GM23248 (cell line): ENCODE results near the gene ANGEL1. TPM values are rescaled to one million over a fixed set of nuclear protein-coding genes. Genes with fewer than 3 reads are reported as not detected.

ENCODE experiments used
- DNase-seq: peaks from one replicate; pipeline ENCODE4 v3.0.0-alpha.2; 2015
- H2AFZ ChIP-seq: fragments of 200-600 bp; sonication (generic); 2 replicates; pipeline ENCODE4 v1.6.1; 2016; ENCODE audit warnings: antibody characterized with exemption
- H3F3A ChIP-seq: fragments of 200-600 bp; sonication (generic); 2 replicates; pipeline ENCODE4 v1.6.1; 2016; ENCODE audit warnings: mild to moderate bottlenecking, antibody characterized with exemption, mixed run types; ENCODE audit not compliant: insufficient read depth
- H3K27ac ChIP-seq: fragments of 200-600 bp; sonication (generic); 2 replicates; pipeline ENCODE4 v1.5.1; 2016; ENCODE audit warnings: mild to moderate bottlenecking
- H3K27me3 ChIP-seq: fragments of 200-600 bp; sonication (generic); replicated peaks from 2 replicates; pipeline ENCODE4 v1.6.1; 2016; ENCODE audit warnings: mild to moderate bottlenecking; ENCODE audit not compliant: insufficient read depth
- H3K36me3 ChIP-seq: fragments of 200-600 bp; sonication (generic); 2 replicates; pipeline ENCODE4 v1.6.1; 2016; ENCODE audit warnings: low read depth, mild to moderate bottlenecking
- H3K4me1 ChIP-seq: fragments of 200-600 bp; sonication (generic); 2 replicates; pipeline ENCODE4 v1.6.1; 2016; ENCODE audit warnings: mild to moderate bottlenecking; ENCODE audit not compliant: insufficient read depth
- H3K4me2 ChIP-seq: fragments of 200-600 bp; sonication (generic); one replicate; pipeline ENCODE4 v1.6.1; 2016; ENCODE audit warnings: mild to moderate bottlenecking; ENCODE audit not compliant: unreplicated experiment
- H3K4me3 ChIP-seq: fragments of 200-600 bp; sonication (generic); 2 replicates; pipeline ENCODE4 v1.5.1; 2016; ENCODE audit warnings: mild to moderate bottlenecking
- H3K79me2 ChIP-seq: fragments of 200-600 bp; sonication (generic); 2 replicates; pipeline ENCODE4 v1.6.1; 2016; ENCODE audit warnings: mild to moderate bottlenecking; ENCODE audit not compliant: insufficient read depth
- H3K9ac ChIP-seq: fragments of 200-600 bp; sonication (generic); 2 replicates; pipeline ENCODE4 v1.6.1; 2016; ENCODE audit warnings: mild to moderate bottlenecking
- H3K9me2 ChIP-seq: fragments of 200-600 bp; sonication (generic); 2 replicates; pipeline ENCODE4 v1.6.1; 2016; ENCODE audit warnings: mixed run types, mild to moderate bottlenecking, moderate library complexity; ENCODE audit not compliant: insufficient read depth
- H3K9me3 ChIP-seq: fragments of 200-600 bp; sonication (generic); one replicate; pipeline ENCODE4 v1.6.1; 2017; ENCODE audit warnings: low read depth
- H4K20me1 ChIP-seq: fragments of 200-600 bp; sonication (generic); 2 replicates; pipeline ENCODE4 v1.6.0; 2016; ENCODE audit not compliant: insufficient read depth
- EZH2 ChIP-seq: fragments of 200-600 bp; sonication (generic); IDR thresholded peaks from 2 replicates; pipeline ENCODE4 v1.6.1; 2018; ENCODE audit warnings: antibody characterized with exemption, mild to moderate bottlenecking; ENCODE audit not compliant: insufficient read depth, poor library complexity, severe bottlenecking
- EZH2phosphoT487 ChIP-seq: fragments of 200-600 bp; sonication (generic); IDR thresholded peaks from 2 replicates; pipeline ENCODE4 v1.6.1; 2018; ENCODE audit warnings: antibody characterized with exemption, moderate library complexity, mild to moderate bottlenecking, low read depth; ENCODE audit not compliant: insufficient read depth
- WGBS, 2 experiments: methylation state at CpG; one replicate each; pipeline ENCODE4 v1.1.6; 2015 to 2017; ENCODE audit warnings: low lambda C conversion rate in 2 of 2, low coverage in 1 of 2; ENCODE audit errors: missing lambda C conversion rate in 2 of 2; 5-methylcytosine and 5-hydroxymethylcytosine counted together
- in situ Hi-C: fragments of 300-500 bp; cut with MboI; formaldehyde crosslinking; loops from 2 replicates; pipeline ENCODE4 v1.15.0; 2020
- polyA plus RNA-seq: library from polyadenylated mRNA; unstranded; fragments of >200 nt; fragmentation: Nextera tagmentation; extraction: Ambion mirVana; gene quantifications from 2 replicates; pipeline ENCODE4 v1.2.1, GENCODE V29; 2016
- total RNA-seq: library from RNA; depleted of rRNA; stranded (reverse); fragments of >200 nt; shearing (Covaris generic); gene quantifications from 2 replicates; pipeline ENCODE4 v1.2.3, GENCODE V29; 2014

The ANGEL1 gene
- total and polyA plus RNA-seq, 2 experiments from 2014 or later = 4.9 to 7.3 TPM

- Histone ChIP-seq H3K4me2 (no peak overlapping the region), H3K9me2 (no peaks in the 10 kb centered on the region), H2AFZ (no peak overlapping the region), H3K27ac (no peak overlapping the region), H3K36me3 (no peaks in the 10 kb centered on the region), H4K20me1 (no peaks in the 10 kb centered on the region), H3K9me3 (no peaks in the 10 kb centered on the region), H3K9ac (no peak overlapping the region), H3K4me1 (no peaks in the 10 kb centered on the region), H3F3A (no peaks in the 10 kb centered on the region), H3K4me3 (no peak overlapping the region), H3K79me2 (no peaks in the 10 kb centered on the region), H3K27me3 (no peaks in the 10 kb centered on the region; the same call in 1 of the 2 replicates)
- WGBS, 2 experiments = 77% methylated on average over 7 of the region's 7 CpGs
- in situ Hi-C loops = no loop called here
- no peak for DNase-seq
- TF ChIP-seq EZH2 (no peak), EZH2phosphoT487 (no peak)
These were observed 58.1 kb downstream of the ANGEL1 start for GRCh38 chr14:76754586-76754985.

DNA sequence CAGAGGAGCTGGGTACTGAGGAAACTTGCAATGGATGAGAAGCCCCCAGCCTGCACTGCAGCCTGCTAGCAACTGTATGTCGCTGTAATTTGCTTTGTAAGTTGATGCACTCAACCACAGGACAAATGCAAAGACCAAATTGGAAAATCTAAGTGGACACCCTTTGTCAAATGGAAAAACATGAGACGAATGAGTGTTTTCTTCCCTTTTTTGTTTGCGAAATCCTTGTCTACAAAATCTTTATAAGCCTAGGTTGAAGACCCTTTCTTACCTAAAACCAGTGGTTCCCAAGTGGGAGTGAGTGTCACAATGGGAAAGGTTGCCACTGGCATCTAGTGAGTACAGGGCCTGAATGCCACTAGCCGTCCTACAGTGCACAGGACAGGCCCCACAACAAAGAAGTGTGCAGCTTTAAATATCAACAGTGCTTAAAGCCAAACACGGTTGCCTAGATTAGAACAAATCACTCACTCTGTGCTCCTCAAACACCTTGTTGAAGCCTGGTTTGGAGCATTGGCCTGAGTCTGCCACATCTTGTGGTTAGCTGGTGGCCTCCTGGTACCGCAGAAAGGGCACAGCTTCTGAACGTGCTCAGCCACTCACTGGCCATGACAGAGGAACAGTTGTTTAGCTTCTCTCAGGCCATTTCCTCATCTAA lies 59.0 kb downstream of the ANGEL1 start:
- Histone ChIP-seq H3K9ac (no peak overlapping the region), H3K4me3 (no peak overlapping the region), H2AFZ (no peak overlapping the region), H3K27ac (no peak overlapping the region), H3K79me2 (no peaks in the 10 kb centered on the region), H3K9me2 (no peaks in the 10 kb centered on the region), H3K36me3 (no peaks in the 10 kb centered on the region), H3K4me2 (no peak overlapping the region), H3K9me3 (no peaks in the 10 kb centered on the region), H3K4me1 (no peaks in the 10 kb centered on the region), H3K27me3 (no peaks in the 10 kb centered on the region; the same call in 1 of the 2 replicates), H3F3A (no peaks in the 10 kb centered on the region), H4K20me1 (no peaks in the 10 kb centered on the region)
- WGBS, 2 experiments = 54 to 56% methylated on average over 7 of the region's 7 CpGs
- in situ Hi-C loops = no loop called here
- DNase-seq = no peak
- TF ChIP-seq EZH2 = no peak
- no peak for TF ChIP-seq EZH2phosphoT487

DNA sequence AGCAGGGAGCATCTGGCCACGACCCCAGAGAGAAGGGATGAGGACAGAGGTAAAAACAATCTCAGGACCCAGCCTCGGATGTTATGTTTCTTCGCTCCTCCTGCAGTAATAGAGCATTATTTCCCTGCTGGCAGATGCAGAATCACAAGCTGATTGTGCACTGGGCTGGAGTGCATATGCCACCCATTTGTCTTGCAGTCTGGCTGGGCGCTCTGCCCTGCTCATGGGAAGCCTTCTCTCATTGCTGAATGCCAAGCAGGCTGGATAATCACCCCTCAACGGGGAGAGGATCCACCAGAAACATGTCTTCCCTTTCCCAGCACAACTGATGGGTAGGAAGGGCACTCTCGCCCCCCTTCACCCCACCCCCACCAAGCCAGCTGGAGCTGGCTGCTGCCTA lies 59.9 kb downstream of the ANGEL1 start:
- H3K4me1 ChIP-seq = no peaks in the 10 kb centered on the region
- in situ Hi-C loops = no loop called here
- TF ChIP-seq EZH2 (no peak), EZH2phosphoT487 (no peak)
- no peaks in the 10 kb centered on the region for H3K9me2 ChIP-seq
- WGBS, 2 experiments = 10 to 18% methylated on average over 6 of the region's 6 CpGs
- no peak overlapping the region for H3K9ac ChIP-seq
- no peaks in the 10 kb centered on the region for H3K36me3 ChIP-seq
- H3K27ac ChIP-seq = no peak overlapping the region
- H3F3A ChIP-seq = no peaks in the 10 kb centered on the region
- H3K27me3 ChIP-seq = no peaks in the 10 kb centered on the region; the same call in 1 of the 2 replicates
- H4K20me1 ChIP-seq = no peaks in the 10 kb centered on the region
- no peak for DNase-seq
- no peak overlapping the region for H3K4me3 ChIP-seq
- H3K4me2 ChIP-seq = no peak overlapping the region
- no peaks in the 10 kb centered on the region for H3K9me3 ChIP-seq
- H2AFZ ChIP-seq = no peak overlapping the region
- H3K79me2 ChIP-seq = no peaks in the 10 kb centered on the region

DNA sequence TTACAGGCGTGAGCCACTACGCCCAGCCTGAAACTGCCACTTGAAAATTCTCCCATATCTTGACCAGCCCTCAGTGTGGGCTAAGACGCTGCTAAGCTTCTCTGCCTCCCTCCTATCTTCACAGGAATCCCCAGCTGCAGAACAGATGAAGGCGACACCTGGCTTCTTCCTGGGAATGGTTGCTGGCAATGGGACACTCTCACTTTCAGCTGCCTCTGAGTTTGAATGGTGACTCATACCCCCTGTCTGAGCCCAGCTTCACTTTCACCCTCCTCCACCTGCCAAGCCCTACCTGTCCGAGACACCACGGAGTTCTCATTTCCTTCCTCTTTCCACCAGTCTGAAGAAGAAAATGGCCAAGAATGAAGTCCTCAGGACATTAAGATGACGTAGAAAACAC lies 69.7 kb downstream of the ANGEL1 start:
- no peak overlapping the region for H3K27ac ChIP-seq
- TF ChIP-seq EZH2 = no peak
- TF ChIP-seq EZH2phosphoT487 = no peak
- no peaks in the 10 kb centered on the region for H3K9me2 ChIP-seq
- no peak overlapping the region for H3K4me2 ChIP-seq
- H3F3A ChIP-seq = no peaks in the 10 kb centered on the region
- H3K9me3 ChIP-seq = no peaks in the 10 kb centered on the region
- H3K79me2 ChIP-seq = no peaks in the 10 kb centered on the region
- no peaks in the 10 kb centered on the region for H3K36me3 ChIP-seq
- no peak overlapping the region for H3K9ac ChIP-seq
- H2AFZ ChIP-seq = no peak overlapping the region
- H3K27me3 ChIP-seq = no peaks in the 10 kb centered on the region; the same call in 1 of the 2 replicates
- H4K20me1 ChIP-seq = no peaks in the 10 kb centered on the region
- 73% methylated on average over 7 of the region's 7 CpGs for WGBS, 2 experiments
- no peak for DNase-seq
- no peak overlapping the region for H3K4me3 ChIP-seq
- in situ Hi-C loops = no loop called here
- no peaks in the 10 kb centered on the region for H3K4me1 ChIP-seq

DNA sequence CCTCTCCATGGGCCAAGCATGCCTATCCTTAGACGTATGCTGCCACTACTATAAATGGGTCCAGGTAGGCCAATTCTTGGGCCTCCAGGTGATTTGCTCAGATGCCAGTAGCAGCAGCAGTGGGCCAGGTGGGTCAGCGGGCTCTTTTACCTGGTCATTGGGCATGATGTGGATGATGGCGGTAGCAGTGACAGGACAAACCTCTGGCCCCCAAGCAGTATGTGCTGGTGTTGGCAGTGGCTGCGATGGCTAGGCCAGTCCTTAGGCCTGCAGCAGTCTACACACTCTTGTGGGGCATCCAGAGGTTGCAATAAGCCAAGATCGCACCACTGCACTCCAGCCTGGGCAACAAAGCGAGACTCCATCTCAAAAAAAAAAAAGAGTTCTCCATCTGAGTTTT lies 70.5 kb downstream of the ANGEL1 start:
- DNase-seq = no peak
- WGBS, 2 experiments = 54 to 59% methylated on average over 6 of the region's 6 CpGs
- Histone ChIP-seq H3K4me2 (no peak overlapping the region), H3K27ac (no peak overlapping the region), H3K27me3 (no peaks in the 10 kb centered on the region; the same call in 1 of the 2 replicates), H3K9me2 (no peaks in the 10 kb centered on the region), H3K4me3 (no peak overlapping the region), H3K79me2 (no peaks in the 10 kb centered on the region), H3K4me1 (no peaks in the 10 kb centered on the region), H3F3A (no peaks in the 10 kb centered on the region), H2AFZ (no peak overlapping the region), H4K20me1 (no peaks in the 10 kb centered on the region), H3K36me3 (no peaks in the 10 kb centered on the region), H3K9me3 (no peaks in the 10 kb centered on the region), H3K9ac (no peak overlapping the region)
- no peak for TF ChIP-seq EZH2phosphoT487
- TF ChIP-seq EZH2 = no peak
- in situ Hi-C loops = no loop called here
